Liver (tissue), 3 donors: Measurements from ENCODE around the gene NR6A1.

Experiments
- EGR1 ChIP-seq, 2 donors: IDR thresholded peaks; 2 replicates each; pipeline ENCODE4 v1.6.1; 2016 to 2018; ENCODE audit warnings: antibody characterized with exemption in 2 of 2, low read depth in 2 of 2
- YY1 ChIP-seq: IDR thresholded peaks from 2 replicates; pipeline ENCODE4 v1.6.1; 2016; ENCODE audit warnings: antibody characterized with exemption, mild to moderate bottlenecking
- TF ChIP-seq, protein P1 (sequence below): fragments of 150-350 bp; IDR thresholded peaks from 2 replicates; pipeline ENCODE4 v1.5.1; 2017; ENCODE audit warnings: improper control_type of control experiment, low read depth, low read length; ENCODE audit not compliant: missing input control
- TF ChIP-seq, protein P2 (sequence below): IDR thresholded peaks from 2 replicates; pipeline ENCODE4 v1.6.1; 2016; ENCODE audit warnings: antibody characterized with exemption, mild to moderate bottlenecking
- TF ChIP-seq, protein P3 (sequence below): IDR thresholded peaks from 2 replicates; pipeline ENCODE4 v1.6.1; 2016; ENCODE audit warnings: antibody characterized with exemption
- donor health status: healthy.
- donor health status: healthy.

DNA sequence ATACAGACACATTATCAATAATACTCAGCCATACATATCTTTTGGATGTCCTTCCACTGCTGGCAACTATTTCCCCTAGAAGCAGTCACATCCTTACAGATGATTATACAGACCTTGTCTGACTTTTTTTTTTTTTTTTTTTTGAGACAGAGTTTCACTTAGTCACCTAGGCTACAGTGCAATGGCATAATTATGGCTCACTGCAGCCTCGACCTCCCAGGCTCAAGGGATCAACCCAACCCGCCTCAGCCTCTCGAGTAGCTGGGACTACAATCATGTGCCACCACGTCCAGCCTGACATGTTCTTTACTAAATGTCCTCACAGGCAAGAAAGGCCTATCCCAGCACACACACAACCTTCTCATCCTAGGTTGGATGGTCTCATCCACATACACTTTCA, 24.0 kb downstream of the NR6A1 start:
- TF ChIP-seq, protein P1, sequence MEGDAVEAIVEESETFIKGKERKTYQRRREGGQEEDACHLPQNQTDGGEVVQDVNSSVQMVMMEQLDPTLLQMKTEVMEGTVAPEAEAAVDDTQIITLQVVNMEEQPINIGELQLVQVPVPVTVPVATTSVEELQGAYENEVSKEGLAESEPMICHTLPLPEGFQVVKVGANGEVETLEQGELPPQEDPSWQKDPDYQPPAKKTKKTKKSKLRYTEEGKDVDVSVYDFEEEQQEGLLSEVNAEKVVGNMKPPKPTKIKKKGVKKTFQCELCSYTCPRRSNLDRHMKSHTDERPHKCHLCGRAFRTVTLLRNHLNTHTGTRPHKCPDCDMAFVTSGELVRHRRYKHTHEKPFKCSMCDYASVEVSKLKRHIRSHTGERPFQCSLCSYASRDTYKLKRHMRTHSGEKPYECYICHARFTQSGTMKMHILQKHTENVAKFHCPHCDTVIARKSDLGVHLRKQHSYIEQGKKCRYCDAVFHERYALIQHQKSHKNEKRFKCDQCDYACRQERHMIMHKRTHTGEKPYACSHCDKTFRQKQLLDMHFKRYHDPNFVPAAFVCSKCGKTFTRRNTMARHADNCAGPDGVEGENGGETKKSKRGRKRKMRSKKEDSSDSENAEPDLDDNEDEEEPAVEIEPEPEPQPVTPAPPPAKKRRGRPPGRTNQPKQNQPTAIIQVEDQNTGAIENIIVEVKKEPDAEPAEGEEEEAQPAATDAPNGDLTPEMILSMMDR = no peak
- no peak for TF ChIP-seq YY1
- TF ChIP-seq, protein P2, sequence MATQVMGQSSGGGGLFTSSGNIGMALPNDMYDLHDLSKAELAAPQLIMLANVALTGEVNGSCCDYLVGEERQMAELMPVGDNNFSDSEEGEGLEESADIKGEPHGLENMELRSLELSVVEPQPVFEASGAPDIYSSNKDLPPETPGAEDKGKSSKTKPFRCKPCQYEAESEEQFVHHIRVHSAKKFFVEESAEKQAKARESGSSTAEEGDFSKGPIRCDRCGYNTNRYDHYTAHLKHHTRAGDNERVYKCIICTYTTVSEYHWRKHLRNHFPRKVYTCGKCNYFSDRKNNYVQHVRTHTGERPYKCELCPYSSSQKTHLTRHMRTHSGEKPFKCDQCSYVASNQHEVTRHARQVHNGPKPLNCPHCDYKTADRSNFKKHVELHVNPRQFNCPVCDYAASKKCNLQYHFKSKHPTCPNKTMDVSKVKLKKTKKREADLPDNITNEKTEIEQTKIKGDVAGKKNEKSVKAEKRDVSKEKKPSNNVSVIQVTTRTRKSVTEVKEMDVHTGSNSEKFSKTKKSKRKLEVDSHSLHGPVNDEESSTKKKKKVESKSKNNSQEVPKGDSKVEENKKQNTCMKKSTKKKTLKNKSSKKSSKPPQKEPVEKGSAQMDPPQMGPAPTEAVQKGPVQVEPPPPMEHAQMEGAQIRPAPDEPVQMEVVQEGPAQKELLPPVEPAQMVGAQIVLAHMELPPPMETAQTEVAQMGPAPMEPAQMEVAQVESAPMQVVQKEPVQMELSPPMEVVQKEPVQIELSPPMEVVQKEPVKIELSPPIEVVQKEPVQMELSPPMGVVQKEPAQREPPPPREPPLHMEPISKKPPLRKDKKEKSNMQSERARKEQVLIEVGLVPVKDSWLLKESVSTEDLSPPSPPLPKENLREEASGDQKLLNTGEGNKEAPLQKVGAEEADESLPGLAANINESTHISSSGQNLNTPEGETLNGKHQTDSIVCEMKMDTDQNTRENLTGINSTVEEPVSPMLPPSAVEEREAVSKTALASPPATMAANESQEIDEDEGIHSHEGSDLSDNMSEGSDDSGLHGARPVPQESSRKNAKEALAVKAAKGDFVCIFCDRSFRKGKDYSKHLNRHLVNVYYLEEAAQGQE = no peak
- TF ChIP-seq EGR1 (IDR thresholded peaks at IDR 0.05; ENCODE audit: low read depth in 2 of 2) = no peak
- TF ChIP-seq, protein P3, sequence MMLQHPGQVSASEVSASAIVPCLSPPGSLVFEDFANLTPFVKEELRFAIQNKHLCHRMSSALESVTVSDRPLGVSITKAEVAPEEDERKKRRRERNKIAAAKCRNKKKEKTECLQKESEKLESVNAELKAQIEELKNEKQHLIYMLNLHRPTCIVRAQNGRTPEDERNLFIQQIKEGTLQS = no peak
